Urothelium cell line (cell line): ENCODE data around the gene PAPPA.

Experiments used
- DNase-seq: peaks from one replicate; pipeline ENCODE4 v3.0.0; 2011; ENCODE audit warnings: low spot score, mixed read lengths
- FAIRE-seq: peaks from 2 replicates; lab custom pipeline; 2011; peaks lifted over from hg19 to GRCh38; lab: Jason Lieb, UNC

The PAPPA gene

GRCh38 chr9:116404228-116404627, 250.6 kb downstream of the PAPPA start:
- FAIRE-seq (no peak), DNase-seq (no peak)

- FAIRE-seq (no peak), DNase-seq (no peak)
Observed at GRCh38 chr9:116405321-116405720, 251.7 kb downstream of the PAPPA start.

- DNase-seq (no peak), FAIRE-seq (no peak)
Observed at GRCh38 chr9:116406469-116406868, 252.9 kb downstream of the PAPPA start.

DNA sequence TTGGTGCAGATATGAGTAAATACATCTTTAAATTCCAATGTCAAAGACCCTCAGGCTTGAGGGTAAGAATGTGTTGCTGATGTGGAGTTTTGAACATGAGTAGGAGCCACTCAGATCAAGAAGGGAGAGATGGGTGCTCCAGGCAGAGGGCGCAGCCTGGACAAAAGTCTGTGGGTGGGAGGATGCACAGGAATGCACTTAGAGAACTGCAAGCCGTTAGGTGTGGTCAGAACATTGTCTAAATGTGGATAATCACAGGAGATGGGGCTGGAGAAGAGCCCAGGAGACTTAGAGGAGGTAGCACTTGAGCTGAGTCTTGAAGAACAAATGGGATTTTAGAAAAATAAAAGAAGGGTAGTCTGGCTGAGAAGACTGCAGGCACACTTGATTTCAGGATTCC, 255.5 kb downstream of the PAPPA start:
- no peak for FAIRE-seq
- DNase-seq, result no peak

- no peak for FAIRE-seq
- no peak for DNase-seq
Observed at GRCh38 chr9:116409638-116410037, 256.0 kb downstream of the PAPPA start.

DNA sequence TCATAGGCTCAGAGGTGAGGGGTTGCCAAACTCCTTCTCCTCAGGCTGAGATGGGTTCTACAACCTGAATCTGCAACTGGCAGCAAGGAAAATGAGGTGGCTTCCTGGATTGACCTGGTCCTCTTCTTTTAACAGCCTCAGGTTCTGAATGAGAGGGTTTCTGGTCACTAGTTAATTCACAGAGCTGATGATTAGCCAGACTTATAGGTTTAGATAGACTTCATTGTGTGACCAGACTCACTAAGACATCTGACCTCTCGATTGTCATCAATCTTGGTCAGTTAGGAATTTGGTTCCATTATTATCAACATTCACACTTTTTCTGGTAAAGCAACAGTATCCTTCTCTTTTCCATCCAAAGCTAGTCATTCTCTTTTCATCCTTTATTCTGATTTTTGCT, 257.9 kb downstream of the PAPPA start:
- FAIRE-seq (no peak), DNase-seq (no peak)

GRCh38 chr9:116414374-116414773, 260.8 kb downstream of the PAPPA start:
- no peak for DNase-seq
- FAIRE-seq, result no peak

DNA sequence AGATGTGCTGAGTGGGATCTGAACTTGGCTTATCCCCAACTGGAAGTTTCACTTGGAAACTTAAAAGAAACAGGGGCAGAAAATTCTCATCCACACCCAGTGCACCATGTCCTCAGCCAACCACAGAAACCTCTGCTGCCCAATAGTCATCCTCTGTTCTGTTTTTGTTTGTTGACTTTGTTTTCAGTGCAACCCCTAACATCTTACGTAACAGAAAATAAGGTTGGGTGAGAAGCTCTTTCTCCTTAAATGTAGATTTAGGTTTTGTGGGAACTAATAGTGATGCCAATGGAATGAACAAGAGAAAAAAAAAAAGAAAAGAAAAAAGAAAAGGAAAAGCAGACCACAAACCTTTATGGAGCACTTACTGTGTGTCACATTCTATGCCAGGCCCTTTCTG, 262.8 kb downstream of the PAPPA start:
- DNase-seq (no peak), FAIRE-seq (no peak)

DNA sequence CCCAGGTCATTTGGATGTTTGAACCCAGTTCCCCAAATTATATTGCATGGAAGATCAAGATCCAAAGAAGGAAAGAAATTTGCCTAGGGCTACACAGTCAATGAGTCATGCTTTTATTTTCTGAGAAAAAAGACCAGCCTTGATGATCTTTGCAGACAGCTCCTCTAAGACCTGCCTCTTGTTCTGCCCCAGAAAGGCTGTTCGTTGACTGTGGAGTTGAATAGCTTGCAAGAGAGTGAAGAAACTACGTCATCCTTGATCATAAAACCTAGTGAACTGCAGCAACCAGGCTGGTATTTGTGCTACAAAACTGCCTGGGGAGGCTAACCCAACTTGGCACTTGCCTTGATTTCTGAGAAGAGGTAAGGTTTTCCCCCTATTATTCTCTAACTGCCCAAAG, 263.9 kb downstream of the PAPPA start:
- DNase-seq (no peak), FAIRE-seq (no peak)

- DNase-seq, result no peak
- FAIRE-seq, result no peak
Observed at GRCh38 chr9:116419181-116419580, 265.6 kb downstream of the PAPPA start.

- DNase-seq (no peak), FAIRE-seq (no peak)
Observed at GRCh38 chr9:116420993-116421538, 267.5 kb downstream of the PAPPA start.

- DNase-seq (no peak), FAIRE-seq (no peak)
Observed at GRCh38 chr9:116422119-116422979, 268.8 kb downstream of the PAPPA start.

DNA sequence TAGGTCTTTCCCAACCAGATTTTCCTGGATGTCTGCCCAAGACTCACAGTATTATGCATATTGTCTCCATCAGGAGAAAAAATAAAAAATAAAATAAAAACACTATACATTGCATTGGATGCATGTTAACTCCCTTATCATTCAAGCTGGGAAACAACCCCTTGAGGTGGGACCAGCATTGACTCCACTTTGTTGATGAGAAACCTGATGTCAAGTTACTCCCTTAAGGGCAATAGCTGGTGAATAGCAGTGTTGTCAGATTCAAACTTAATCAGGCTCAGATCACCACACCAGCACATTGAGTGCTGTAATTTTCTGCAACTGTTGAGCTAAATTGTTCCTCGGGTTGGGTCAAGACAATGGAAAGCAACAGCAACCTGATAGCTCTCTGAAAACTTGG, 269.6 kb downstream of the PAPPA start:
- no peak for FAIRE-seq
- no peak for DNase-seq

DNA sequence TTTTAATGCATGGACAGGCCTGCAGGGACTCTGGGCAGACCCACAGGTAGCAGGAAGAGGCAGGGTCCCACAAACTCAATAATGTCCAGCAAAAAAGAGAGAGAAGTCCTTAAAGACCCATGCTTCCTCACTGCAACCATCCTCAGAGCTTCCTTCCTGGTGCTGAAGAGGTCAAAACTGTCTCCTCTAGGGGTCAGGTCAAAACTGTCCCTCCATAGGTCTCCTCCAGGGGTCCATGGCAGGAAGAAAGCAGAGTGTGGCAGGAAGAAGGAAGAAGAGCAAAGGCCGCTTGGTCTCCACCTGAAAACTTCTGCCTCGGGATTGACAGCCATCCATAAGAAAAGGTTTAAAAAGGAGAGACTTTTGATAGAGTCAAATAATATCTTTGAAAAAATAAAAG, 271.7 kb downstream of the PAPPA start:
- DNase-seq, result no peak
- no peak for FAIRE-seq

DNA sequence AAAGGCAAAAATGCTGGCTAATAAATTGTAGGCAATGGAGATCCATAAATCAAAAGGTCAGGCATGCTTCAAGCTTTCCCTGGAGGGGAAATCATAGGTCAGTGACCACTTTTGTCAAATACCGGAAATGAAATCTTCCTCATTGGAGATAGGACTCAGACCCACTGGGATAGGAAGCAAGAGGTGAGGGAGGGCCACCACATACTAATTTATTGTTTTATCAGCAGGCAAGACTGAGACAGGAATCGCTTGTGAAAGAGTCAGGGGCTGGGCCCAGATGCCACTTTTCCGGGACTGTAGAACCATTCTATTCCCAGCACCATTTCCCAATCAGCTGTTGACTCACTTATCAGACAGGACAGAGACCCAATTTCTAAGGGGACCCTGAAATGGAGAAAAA, 277.3 kb downstream of the PAPPA start:
- no peak for FAIRE-seq

DNA sequence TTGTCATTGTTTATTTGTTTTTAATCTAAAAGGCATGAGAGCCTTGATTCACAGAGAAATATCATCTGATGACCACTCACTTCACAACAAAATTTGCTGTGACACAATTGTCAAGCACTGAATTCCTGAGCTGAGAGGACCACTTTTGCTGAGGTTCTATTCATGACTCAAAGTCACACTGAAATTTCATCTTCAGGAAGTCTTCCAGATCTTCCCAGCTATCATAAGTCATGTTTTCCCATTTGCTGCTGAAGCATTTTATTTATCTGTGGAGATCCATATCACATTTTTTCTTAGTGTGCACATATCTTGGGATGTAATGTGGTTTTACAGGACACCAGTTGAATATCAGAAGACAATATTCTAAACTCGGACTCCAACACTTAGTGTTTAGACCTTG, 278.5 kb downstream of the PAPPA start:
- DNase-seq, result no peak
- no peak for FAIRE-seq

More for the DNA sequence above, 277.3 kb downstream of the PAPPA start:
- no peak for DNase-seq

DNA sequence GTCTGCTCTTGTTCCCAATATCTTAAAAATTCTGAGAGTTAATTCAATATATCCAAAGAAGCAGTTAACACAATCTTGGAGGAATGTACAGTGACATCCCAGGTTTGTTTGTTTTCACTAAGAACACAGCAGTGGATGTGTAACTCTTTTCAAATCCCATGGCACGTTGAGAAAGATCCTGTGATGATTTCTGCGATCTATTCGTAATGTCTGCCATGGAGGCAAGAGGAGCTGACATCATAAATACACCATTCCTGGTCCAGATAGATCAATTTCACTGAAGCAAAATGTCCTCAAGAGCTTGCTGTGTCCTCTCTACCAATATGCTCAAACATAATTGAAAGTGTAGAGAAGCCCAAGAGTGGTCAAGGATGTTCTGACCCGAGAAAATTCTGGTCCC, 280.7 kb downstream of the PAPPA start:
- FAIRE-seq (no peak), DNase-seq (no peak)

DNA sequence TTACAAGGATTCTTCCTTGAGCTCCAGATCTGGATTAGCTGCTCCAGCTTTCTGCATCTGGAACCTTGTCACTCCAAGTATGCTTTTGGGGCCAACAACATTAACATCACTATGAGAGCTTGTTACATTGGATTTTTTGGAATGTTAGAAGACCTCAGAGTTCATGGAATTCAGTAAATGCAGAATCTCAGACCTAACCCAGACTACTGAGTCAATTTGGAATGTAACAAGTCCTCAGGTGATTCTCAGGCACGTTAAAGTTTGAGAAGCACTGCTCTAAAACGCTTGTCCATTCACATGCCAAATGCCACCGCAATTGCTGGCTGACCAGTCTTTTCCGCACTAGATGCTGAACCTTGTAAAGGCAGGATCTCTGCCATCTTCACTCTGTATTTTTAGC, 282.1 kb downstream of the PAPPA start:
- DNase-seq (no peak), FAIRE-seq (no peak)

- FAIRE-seq (no peak), DNase-seq (no peak)
Observed at GRCh38 chr9:116436121-116436520, 282.5 kb downstream of the PAPPA start.

DNA sequence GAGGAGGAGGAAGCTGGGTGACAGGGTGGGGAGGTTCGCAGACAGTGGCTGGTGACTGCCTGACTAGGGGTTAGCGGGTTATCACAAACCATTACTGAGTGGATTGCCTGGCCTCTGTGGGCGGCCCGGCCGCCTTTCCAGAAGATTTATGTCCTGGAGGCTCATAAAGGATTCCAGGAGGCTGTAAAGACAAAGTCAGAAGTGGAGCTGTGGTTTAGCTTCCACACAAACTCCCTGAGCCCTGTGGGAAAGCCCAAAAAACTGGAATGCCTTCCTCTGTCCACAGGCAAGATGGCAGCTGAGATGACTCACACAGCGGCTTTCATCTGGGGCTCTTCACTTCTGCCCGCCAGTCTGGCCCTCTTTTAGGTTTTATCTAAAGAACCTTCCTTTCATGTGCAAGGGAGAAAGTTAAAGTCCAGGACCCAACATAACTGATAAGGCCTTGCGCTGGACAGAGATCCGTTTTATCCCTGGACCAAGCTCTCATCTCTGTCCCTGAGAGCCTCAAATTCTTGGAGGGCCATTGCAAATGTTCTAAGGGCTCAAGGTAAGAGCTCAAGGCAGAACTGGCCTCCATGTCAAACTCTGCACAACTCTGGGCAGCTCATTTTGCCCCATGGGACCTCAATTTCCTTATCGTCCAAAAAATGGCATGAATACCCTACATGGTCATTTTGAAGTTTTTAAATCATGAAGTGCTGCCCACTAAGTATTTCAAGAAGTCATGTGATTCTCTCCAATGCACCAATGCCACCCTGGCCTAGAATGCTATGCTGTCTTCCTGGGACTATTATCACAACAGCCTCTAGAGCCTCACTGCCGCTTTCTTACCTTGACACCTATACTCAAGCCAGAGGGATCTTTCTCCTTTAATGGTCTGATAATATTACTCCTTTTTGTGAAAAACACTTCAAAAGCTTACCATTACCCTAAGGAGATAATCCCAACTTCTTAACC, 284.1 kb downstream of the PAPPA start:
- FAIRE-seq, result no peak
- DNase-seq, result no peak

DNA sequence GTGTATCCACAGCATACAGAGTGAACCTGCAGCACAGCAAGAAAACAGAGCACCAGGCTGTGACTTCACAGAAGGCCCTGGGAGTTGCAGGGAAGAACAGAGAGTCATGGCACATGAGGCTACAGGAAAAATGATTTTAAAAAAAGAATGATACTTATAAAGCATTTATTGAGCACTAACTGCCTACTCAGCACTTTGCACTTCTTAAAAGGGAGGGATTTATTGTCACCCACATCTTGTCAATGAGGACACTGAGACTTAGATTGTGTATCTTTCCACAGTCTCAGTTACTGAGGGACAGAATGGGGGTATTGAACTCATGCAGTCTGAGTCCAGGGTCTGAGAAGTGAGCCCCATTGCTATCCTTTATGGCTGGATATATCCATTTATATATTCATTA, 288.9 kb downstream of the PAPPA start:
- FAIRE-seq (no peak), DNase-seq (no peak)

- no peak for DNase-seq
- FAIRE-seq, result no peak
Observed at GRCh38 chr9:116447934-116448333, 294.3 kb downstream of the PAPPA start.
